Testis (tissue), 3 donors: Measurements from ENCODE around the gene DHRS2. TPM values are rescaled to one million over a fixed set of nuclear protein-coding genes. Genes with fewer than 3 reads are reported as not detected.

Experiments used
- DNase-seq: peaks from one replicate; pipeline ENCODE4 v3.0.0-alpha.2; 2019
- H3K27ac ChIP-seq, 2 donors: fragments of 200-600 bp; sonication (generic); one replicate each; pipeline ENCODE4 v1.5.1; 2019
- H3K27me3 ChIP-seq: fragments of 200-600 bp; sonication (generic); one replicate; pipeline ENCODE4 v1.5.1; 2019
- H3K36me3 ChIP-seq: fragments of 200-600 bp; sonication (generic); one replicate; pipeline ENCODE4 v1.5.1; 2017; ENCODE audit warnings: low read depth; ENCODE audit errors: missing control alignments
- H3K4me1 ChIP-seq: fragments of 200-600 bp; sonication (generic); one replicate; pipeline ENCODE4 v1.5.1; 2019
- H3K4me3 ChIP-seq, 2 donors: fragments of 200-600 bp; sonication (generic); one replicate each; pipeline ENCODE4 v1.5.1; 2017 to 2019
- H3K9me3 ChIP-seq: fragments of 200-600 bp; sonication (generic); one replicate; pipeline ENCODE4 v1.5.1; 2017
- CTCF ChIP-seq, 3 experiments: fragments of 450-650 bp in 2 of 3; fragments of 200-600 bp in 1 of 3; sonication (generic) in 1 of 3; IDR thresholded peaks; one replicate each; pipeline ENCODE4 v1.5.1; 2016 to 2019; ENCODE audit warnings: antibody characterized with exemption in 3 of 3, mild to moderate bottlenecking in 2 of 3, moderate library complexity in 1 of 3
- POLR2A ChIP-seq: fragments of 450-650 bp; IDR thresholded peaks from one replicate; pipeline ENCODE4 v1.6.1; 2017; ENCODE audit warnings: antibody characterized with exemption, mild to moderate bottlenecking, moderate library complexity
- WGBS, 2 donors: methylation state at CpG; one replicate each; pipeline ENCODE4 v1.1.5; 2018; 5-methylcytosine and 5-hydroxymethylcytosine counted together
- intact Hi-C: fragments of 100-400 bp; cut with DNase I; formaldehyde crosslinking; loops from one replicate; pipeline ENCODE4 v1.15.1; 2023; ENCODE audit warnings: low total_unique reads
- polyA plus RNA-seq: library from polyadenylated mRNA; stranded (reverse); fragments of 350-450 nt; fragmentation: Illumina TruSeq; extraction: RNeasy Lipid Tissue Mini Kit (QIAGEN cat#74804); gene quantifications from one replicate; pipeline ENCODE4 v1.2.3, GENCODE V29; 2014; ENCODE audit warnings: low read depth, low replicate concordance; ENCODE audit not compliant: insufficient read depth
- total RNA-seq, 2 donors: library from RNA; depleted of rRNA; stranded (reverse); fragments of >200 nt; gene quantifications; one replicate each; pipeline ENCODE4 v1.2.3, GENCODE V29; 2016

Gene DHRS2
- total and polyA plus RNA-seq, 3 donors from 2014 or later: 3.3 to 6.1 (median 4.1) TPM

- H3K27ac ChIP-seq: no peak overlapping the region
- H3K4me1 ChIP-seq: no peaks in the 10 kb centered on the region
- DNase-seq: no peak
- intact Hi-C loops: no loop called here
- H3K27me3 ChIP-seq: no peaks in the 10 kb centered on the region
- no peak overlapping the region for H3K4me3 ChIP-seq
- no peaks in the 10 kb centered on the region for H3K36me3 ChIP-seq
- H3K9me3 ChIP-seq: no peaks in the 10 kb centered on the region
- WGBS, 2 donors: 80 to 83% methylated on average over 2 to 5 of the region's 5 CpGs
- no peak for TF ChIP-seq CTCF (IDR thresholded peaks at IDR 0.05)
- no peak for TF ChIP-seq POLR2A
Observed at GRCh38 chr14:23669441-23669840, 33.3 kb downstream of the DHRS2 start.

GRCh38 chr14:23670481-23670880 is 34.3 kb downstream of the DHRS2 start:
- Histone ChIP-seq H3K4me1 (no peaks in the 10 kb centered on the region), H3K9me3 (no peaks in the 10 kb centered on the region), H3K4me3 (no peak overlapping the region), H3K27me3 (no peaks in the 10 kb centered on the region), H3K27ac (no peak overlapping the region), H3K36me3 (no peaks in the 10 kb centered on the region)
- WGBS, 2 donors: 90 to 96% methylated on average over 3 of the region's 3 CpGs
- TF ChIP-seq CTCF (IDR thresholded peaks at IDR 0.05): no peak
- TF ChIP-seq POLR2A: no peak
- DNase-seq: no peak
- intact Hi-C loops: no loop called here

- DNase-seq: no peak
- Histone ChIP-seq H3K27ac (no peak overlapping the region), H3K9me3 (no peaks in the 10 kb centered on the region), H3K4me1 (no peaks in the 10 kb centered on the region), H3K27me3 (no peaks in the 10 kb centered on the region), H3K4me3 (no peak overlapping the region), H3K36me3 (no peaks in the 10 kb centered on the region)
- intact Hi-C loops: no loop called here
- TF ChIP-seq CTCF (IDR thresholded peaks at IDR 0.05) (no peak), POLR2A (no peak)
- WGBS, 2 donors: 96 to 100% methylated on average over 1 of the region's 1 CpG
Observed at GRCh38 chr14:23672200-23672599, 36.0 kb downstream of the DHRS2 start.

- 71 to 79% methylated on average over 2 of the region's 2 CpGs for WGBS, 2 donors
- H3K27ac ChIP-seq: no peak overlapping the region
- no peaks in the 10 kb centered on the region for H3K27me3 ChIP-seq
- no peak for DNase-seq
- H3K4me1 ChIP-seq: no peaks in the 10 kb centered on the region
- H3K36me3 ChIP-seq: no peaks in the 10 kb centered on the region
- no peak overlapping the region for H3K4me3 ChIP-seq
- no peaks in the 10 kb centered on the region for H3K9me3 ChIP-seq
- intact Hi-C loops: no loop called here
- TF ChIP-seq CTCF (IDR thresholded peaks at IDR 0.05) (no peak), POLR2A (no peak)
Observed at GRCh38 chr14:23675337-23675736, 39.2 kb downstream of the DHRS2 start.

- Histone ChIP-seq H3K4me1 (no peaks in the 10 kb centered on the region), H3K4me3 (no peak overlapping the region), H3K27me3 (no peaks in the 10 kb centered on the region), H3K9me3 (no peaks in the 10 kb centered on the region), H3K36me3 (no peaks in the 10 kb centered on the region), H3K27ac (no peak overlapping the region)
- no peak for DNase-seq
- intact Hi-C loops: no loop called here
- WGBS, 2 donors: 88 to 90% methylated on average over 4 of the region's 4 CpGs
- no peak for TF ChIP-seq POLR2A
- TF ChIP-seq CTCF (IDR thresholded peaks at IDR 0.05): no peak
Observed at GRCh38 chr14:23675906-23676305, 39.7 kb downstream of the DHRS2 start.
